Memory B cell (primary cell): ENCODE results near the gene SLC17A2.
A peak's percentile ranks its signal among the peaks of the same experiment; 100 is the strongest.
"Not testable (repeated sequence)": the region's sequence is repeated elsewhere in the genome, so short reads cannot be mapped to it uniquely, and the experiment has no call there.

Source experiments
- ATAC-seq: fragments of 150-1000 bp; cut with Tn5 transposase; 2 replicates; pipeline ENCODE4 v1.10.0; 2021; ENCODE audit warnings: low read depth, mild to moderate bottlenecking, moderate library complexity
- DNase-seq, 2 donors: peaks; one replicate each; pipeline ENCODE4 v3.0.0; 2022; ENCODE audit warnings: low spot score in 2 of 2
- H3K27ac Mint-ChIP-seq: one replicate; pipeline ENCODE4 v1.8.0; 2022; ENCODE audit warnings: mild to moderate bottlenecking, moderate library complexity, mixed read lengths
- H3K27me3 Mint-ChIP-seq: one replicate; pipeline ENCODE4 v1.8.0; 2022; ENCODE audit warnings: mixed read lengths
- H3K36me3 Mint-ChIP-seq: one replicate; pipeline ENCODE4 v1.8.0; 2022; ENCODE audit warnings: mild to moderate bottlenecking, mixed read lengths
- H3K4me1 Mint-ChIP-seq: one replicate; pipeline ENCODE4 v1.8.0; 2022; ENCODE audit warnings: mixed read lengths
- H3K4me3 Mint-ChIP-seq: one replicate; pipeline ENCODE4 v1.8.0; 2022; ENCODE audit warnings: mild to moderate bottlenecking, moderate library complexity, mixed read lengths
- H3K9me3 Mint-ChIP-seq: one replicate; pipeline ENCODE4 v1.8.0; 2022; ENCODE audit warnings: mixed read lengths

SLC17A2 gene

GRCh38 chr6:25944688-25945574, 14.4 kb upstream of the SLC17A2 start:
- no peak for ATAC-seq
- Mint-ChIP-seq H3K27ac (no peak overlapping the region), H3K36me3 (peaks cover 4% of the 10 kb centered on the region), H3K9me3 (peaks cover 3% of the 10 kb centered on the region), H3K4me1 (peaks cover 11% of the 10 kb centered on the region), H3K27me3 (no peaks in the 10 kb centered on the region), H3K4me3 (no peak overlapping the region)
- no peak for DNase-seq

- no peak overlapping the region for H3K27ac Mint-ChIP-seq
- H3K4me1 Mint-ChIP-seq: peaks cover 11% of the 10 kb centered on the region
- no peak overlapping the region for H3K4me3 Mint-ChIP-seq
- no peaks in the 10 kb centered on the region for H3K27me3 Mint-ChIP-seq
- H3K36me3 Mint-ChIP-seq: peaks cover 4% of the 10 kb centered on the region
- peaks cover 3% of the 10 kb centered on the region for H3K9me3 Mint-ChIP-seq
- DNase-seq (no peak), ATAC-seq (no peak)
Observed at GRCh38 chr6:25943887-25944286, 13.4 kb upstream of the SLC17A2 start.

GRCh38 chr6:25942561-25943147, 12.2 kb upstream of the SLC17A2 start:
- DNase-seq (no peak), ATAC-seq (peak; percentile 73)
- peaks cover 11% of the 10 kb centered on the region for H3K4me1 Mint-ChIP-seq
- no peak overlapping the region for H3K4me3 Mint-ChIP-seq
- peaks cover 3% of the 10 kb centered on the region for H3K9me3 Mint-ChIP-seq
- no peak overlapping the region for H3K27ac Mint-ChIP-seq
- H3K36me3 Mint-ChIP-seq: peaks cover 4% of the 10 kb centered on the region
- no peaks in the 10 kb centered on the region for H3K27me3 Mint-ChIP-seq

GRCh38 chr6:25939593-25939992, 9.1 kb upstream of the SLC17A2 start:
- ATAC-seq (no peak), DNase-seq (no peak)
- H3K4me3 Mint-ChIP-seq: no peak overlapping the region
- peaks cover 3% of the 10 kb centered on the region for H3K4me1 Mint-ChIP-seq
- no peak overlapping the region for H3K27ac Mint-ChIP-seq
- H3K9me3 Mint-ChIP-seq: no peaks in the 10 kb centered on the region
- H3K27me3 Mint-ChIP-seq: peaks cover 1% of the 10 kb centered on the region
- H3K36me3 Mint-ChIP-seq: no peaks in the 10 kb centered on the region

GRCh38 chr6:25935953-25936352, 5.5 kb upstream of the SLC17A2 start:
- no peak overlapping the region for H3K27ac Mint-ChIP-seq
- no peak for ATAC-seq
- H3K4me1 Mint-ChIP-seq: no peaks in the 10 kb centered on the region
- peaks cover 4% of the 10 kb centered on the region for H3K27me3 Mint-ChIP-seq
- no peaks in the 10 kb centered on the region for H3K9me3 Mint-ChIP-seq
- no peak for DNase-seq
- H3K36me3 Mint-ChIP-seq: no peaks in the 10 kb centered on the region
- no peak overlapping the region for H3K4me3 Mint-ChIP-seq

- ATAC-seq (no peak), DNase-seq (no peak)
- H3K27me3 Mint-ChIP-seq: peaks cover 4% of the 10 kb centered on the region
- no peaks in the 10 kb centered on the region for H3K36me3 Mint-ChIP-seq
- no peak overlapping the region for H3K4me3 Mint-ChIP-seq
- H3K27ac Mint-ChIP-seq: no peak overlapping the region
- H3K4me1 Mint-ChIP-seq: no peaks in the 10 kb centered on the region
- no peaks in the 10 kb centered on the region for H3K9me3 Mint-ChIP-seq
Observed at GRCh38 chr6:25934735-25935313, 4.3 kb upstream of the SLC17A2 start.

- H3K27ac Mint-ChIP-seq: no peak overlapping the region
- H3K9me3 Mint-ChIP-seq: no peaks in the 10 kb centered on the region
- H3K36me3 Mint-ChIP-seq: no peaks in the 10 kb centered on the region
- peaks cover 4% of the 10 kb centered on the region for H3K27me3 Mint-ChIP-seq
- H3K4me1 Mint-ChIP-seq: no peaks in the 10 kb centered on the region
- no peak for DNase-seq
- no peak overlapping the region for H3K4me3 Mint-ChIP-seq
- no peak for ATAC-seq
Observed at GRCh38 chr6:25934156-25934555, 3.7 kb upstream of the SLC17A2 start.

- H3K36me3 Mint-ChIP-seq: no peaks in the 10 kb centered on the region
- H3K4me1 Mint-ChIP-seq: no peaks in the 10 kb centered on the region
- no peaks in the 10 kb centered on the region for H3K9me3 Mint-ChIP-seq
- H3K27me3 Mint-ChIP-seq: peaks cover 4% of the 10 kb centered on the region
- DNase-seq (no peak), ATAC-seq (no peak)
- H3K27ac Mint-ChIP-seq: no peak overlapping the region
- H3K4me3 Mint-ChIP-seq: no peak overlapping the region
Observed at GRCh38 chr6:25931411-25931709, 869 bp upstream of the SLC17A2 start.

- not testable (repeated sequence) for H3K9me3 Mint-ChIP-seq, DNase-seq, H3K36me3 Mint-ChIP-seq, H3K27ac Mint-ChIP-seq, H3K27me3 Mint-ChIP-seq, H3K4me3 Mint-ChIP-seq, H3K4me1 Mint-ChIP-seq, ATAC-seq
Observed at GRCh38 chr6:25929785-25930184, 706 bp downstream of the SLC17A2 start.

- H3K4me3 Mint-ChIP-seq: no peak overlapping the region
- no peaks in the 10 kb centered on the region for H3K9me3 Mint-ChIP-seq
- no peaks in the 10 kb centered on the region for H3K4me1 Mint-ChIP-seq
- no peak overlapping the region for H3K27ac Mint-ChIP-seq
- no peaks in the 10 kb centered on the region for H3K36me3 Mint-ChIP-seq
- peaks cover 3% of the 10 kb centered on the region for H3K27me3 Mint-ChIP-seq
- DNase-seq (no peak), ATAC-seq (no peak)
Observed at GRCh38 chr6:25928562-25929324, 1.7 kb downstream of the SLC17A2 start.

- ATAC-seq (no peak), DNase-seq (no peak)
- Mint-ChIP-seq H3K4me1 (no peaks in the 10 kb centered on the region), H3K4me3 (no peak overlapping the region), H3K27ac (no peak overlapping the region), H3K36me3 (no peaks in the 10 kb centered on the region), H3K9me3 (no peaks in the 10 kb centered on the region), H3K27me3 (peaks cover 3% of the 10 kb centered on the region)
Observed at GRCh38 chr6:25927756-25928216, 2.7 kb downstream of the SLC17A2 start.

GRCh38 chr6:25927178-25927577, 3.3 kb downstream of the SLC17A2 start:
- H3K27me3 Mint-ChIP-seq: peaks cover 4% of the 10 kb centered on the region
- no peak overlapping the region for H3K27ac Mint-ChIP-seq
- H3K36me3 Mint-ChIP-seq: no peaks in the 10 kb centered on the region
- no peaks in the 10 kb centered on the region for H3K9me3 Mint-ChIP-seq
- H3K4me3 Mint-ChIP-seq: no peak overlapping the region
- ATAC-seq: no peak
- H3K4me1 Mint-ChIP-seq: no peaks in the 10 kb centered on the region
- DNase-seq: no peak

GRCh38 chr6:25925876-25926275, 4.6 kb downstream of the SLC17A2 start:
- Mint-ChIP-seq H3K4me1 (no peaks in the 10 kb centered on the region), H3K9me3 (no peaks in the 10 kb centered on the region), H3K4me3 (no peak overlapping the region), H3K27me3 (peaks cover 2% of the 10 kb centered on the region), H3K27ac (no peak overlapping the region), H3K36me3 (no peaks in the 10 kb centered on the region)
- no peak for DNase-seq
- ATAC-seq: no peak

GRCh38 chr6:25922301-25922700, 8.2 kb downstream of the SLC17A2 start:
- Mint-ChIP-seq H3K4me3 (no peak overlapping the region), H3K36me3 (no peaks in the 10 kb centered on the region), H3K27ac (no peak overlapping the region), H3K27me3 (peaks cover 4% of the 10 kb centered on the region), H3K9me3 (peaks cover 1% of the 10 kb centered on the region), H3K4me1 (no peaks in the 10 kb centered on the region)
- DNase-seq (no peak), ATAC-seq (no peak)
